ENCODE measurements around the gene SCAMP5. TPM values are rescaled to one million over a fixed set of nuclear protein-coding genes. Genes with fewer than 3 reads are reported as not detected.

The SCAMP5 gene
- total and polyA plus RNA-seq, 2 of the 13 experiments (the other 11 are each of a cell fraction or from before 2014, with no cell fraction given), result 34.3 to 49.0 TPM

DNA sequence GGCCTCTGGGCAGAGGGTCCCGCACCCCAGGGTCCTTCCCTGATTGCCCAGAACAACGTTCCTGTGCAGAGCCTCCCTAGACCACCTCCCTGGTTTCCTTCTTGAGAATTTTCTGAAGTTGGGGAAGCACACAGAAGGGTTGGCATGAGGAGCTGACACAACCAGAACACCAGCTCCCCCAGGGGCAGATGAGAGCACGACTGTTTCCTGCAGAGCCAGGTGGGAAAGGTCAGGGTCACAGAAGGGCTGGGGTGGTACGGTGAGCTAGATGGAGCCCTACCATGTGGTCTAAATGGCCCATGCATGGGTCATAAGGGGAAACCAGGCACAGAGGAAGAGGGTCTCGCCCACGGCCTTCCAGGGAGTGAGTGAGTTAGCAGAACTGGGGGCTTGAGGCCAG lies 38.4 kb downstream of the SCAMP5 start:
- BruUV-seq (replicated peaks), result no TSS peak
- Histone ChIP-seq H2AFZ (ENCODE audit: low read length) (no peak overlapping the region), H3K4me2 (ENCODE audit: low read depth, low read length) (no peak overlapping the region), H3K79me2 (ENCODE audit: insufficient read depth, low read length) (no peaks in the 10 kb centered on the region), H3K4me1 (ENCODE audit: insufficient read depth, low read length) (peaks cover 56% of the 10 kb centered on the region), H3K9me3 (ENCODE audit: low read length) (no peaks in the 10 kb centered on the region), H3K36me3 (replicated peaks in 1 of 2; ENCODE audit: control insufficient read depth in 1 of 2, insufficient read depth in 2 of 2, low read length in 2 of 2) (peaks cover 0 to 4% of the 10 kb centered on the region in 2 experiments; a peak in 3 of 5 replicates), H3K27me3 (ENCODE audit: control insufficient read depth in 1 of 2, insufficient read depth in 2 of 2, low read length in 2 of 2) (no peaks in the 10 kb centered on the region), H3K4me3 (replicated peaks in 1 of 3; ENCODE audit: insufficient read depth in 1 of 3, low read depth in 2 of 3, low read length in 3 of 3) (no peak overlapping the region), H4K20me1 (ENCODE audit: insufficient read depth, low read length) (no peaks in the 10 kb centered on the region), H3K9ac (ENCODE audit: insufficient read depth, low read depth, low read length) (no peak overlapping the region), H3K27ac (ENCODE audit: extremely low read length, insufficient read depth, low read length) (no peak overlapping the region)
- ATAC-seq, result peak; percentile 29; the same call in 1 of the 3 replicates
- no peak for FAIRE-seq
- TF ChIP-seq NR2F6 (IDR thresholded peaks at IDR 0.05) (peak; percentile 50), NR2F6 (CRISPR knock-in tag; IDR thresholded peaks at IDR 0.05) (peak; percentile 56; the same call in 1 of the 2 replicates), ARHGAP35 (CRISPR knock-in tag; IDR thresholded peaks at IDR 0.05; ENCODE audit: borderline replicate concordance) (no peak), SMAD3 (CRISPR knock-in tag; IDR thresholded peaks at IDR 0.05) (no peak), EED (CRISPR knock-in tag; IDR thresholded peaks at IDR 0.05) (no peak), TCF7 (IDR thresholded peaks at IDR 0.05; ENCODE audit: low read depth) (no peak), SNAI1 (CRISPR knock-in tag; IDR thresholded peaks at IDR 0.05; ENCODE audit: borderline replicate concordance) (no peak), ZNF775 (CRISPR knock-in tag; IDR thresholded peaks at IDR 0.05; ENCODE audit: borderline replicate concordance) (no peak), ZKSCAN8 (CRISPR knock-in tag; IDR thresholded peaks at IDR 0.05; ENCODE audit: borderline replicate concordance) (no peak)
- TF ChIP-seq, protein P1, sequence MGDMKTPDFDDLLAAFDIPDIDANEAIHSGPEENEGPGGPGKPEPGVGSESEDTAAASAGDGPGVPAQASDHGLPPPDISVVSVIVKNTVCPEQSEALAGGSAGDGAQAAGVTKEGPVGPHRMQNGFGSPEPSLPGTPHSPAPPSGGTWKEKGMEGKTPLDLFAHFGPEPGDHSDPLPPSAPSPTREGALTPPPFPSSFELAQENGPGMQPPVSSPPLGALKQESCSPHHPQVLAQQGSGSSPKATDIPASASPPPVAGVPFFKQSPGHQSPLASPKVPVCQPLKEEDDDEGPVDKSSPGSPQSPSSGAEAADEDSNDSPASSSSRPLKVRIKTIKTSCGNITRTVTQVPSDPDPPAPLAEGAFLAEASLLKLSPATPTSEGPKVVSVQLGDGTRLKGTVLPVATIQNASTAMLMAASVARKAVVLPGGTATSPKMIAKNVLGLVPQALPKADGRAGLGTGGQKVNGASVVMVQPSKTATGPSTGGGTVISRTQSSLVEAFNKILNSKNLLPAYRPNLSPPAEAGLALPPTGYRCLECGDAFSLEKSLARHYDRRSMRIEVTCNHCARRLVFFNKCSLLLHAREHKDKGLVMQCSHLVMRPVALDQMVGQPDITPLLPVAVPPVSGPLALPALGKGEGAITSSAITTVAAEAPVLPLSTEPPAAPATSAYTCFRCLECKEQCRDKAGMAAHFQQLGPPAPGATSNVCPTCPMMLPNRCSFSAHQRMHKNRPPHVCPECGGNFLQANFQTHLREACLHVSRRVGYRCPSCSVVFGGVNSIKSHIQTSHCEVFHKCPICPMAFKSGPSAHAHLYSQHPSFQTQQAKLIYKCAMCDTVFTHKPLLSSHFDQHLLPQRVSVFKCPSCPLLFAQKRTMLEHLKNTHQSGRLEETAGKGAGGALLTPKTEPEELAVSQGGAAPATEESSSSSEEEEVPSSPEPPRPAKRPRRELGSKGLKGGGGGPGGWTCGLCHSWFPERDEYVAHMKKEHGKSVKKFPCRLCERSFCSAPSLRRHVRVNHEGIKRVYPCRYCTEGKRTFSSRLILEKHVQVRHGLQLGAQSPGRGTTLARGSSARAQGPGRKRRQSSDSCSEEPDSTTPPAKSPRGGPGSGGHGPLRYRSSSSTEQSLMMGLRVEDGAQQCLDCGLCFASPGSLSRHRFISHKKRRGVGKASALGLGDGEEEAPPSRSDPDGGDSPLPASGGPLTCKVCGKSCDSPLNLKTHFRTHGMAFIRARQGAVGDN (CRISPR knock-in tag; IDR thresholded peaks at IDR 0.05), result peak; percentile 22; the same call in 1 of the 2 replicates
- TF ChIP-seq, protein P2, sequence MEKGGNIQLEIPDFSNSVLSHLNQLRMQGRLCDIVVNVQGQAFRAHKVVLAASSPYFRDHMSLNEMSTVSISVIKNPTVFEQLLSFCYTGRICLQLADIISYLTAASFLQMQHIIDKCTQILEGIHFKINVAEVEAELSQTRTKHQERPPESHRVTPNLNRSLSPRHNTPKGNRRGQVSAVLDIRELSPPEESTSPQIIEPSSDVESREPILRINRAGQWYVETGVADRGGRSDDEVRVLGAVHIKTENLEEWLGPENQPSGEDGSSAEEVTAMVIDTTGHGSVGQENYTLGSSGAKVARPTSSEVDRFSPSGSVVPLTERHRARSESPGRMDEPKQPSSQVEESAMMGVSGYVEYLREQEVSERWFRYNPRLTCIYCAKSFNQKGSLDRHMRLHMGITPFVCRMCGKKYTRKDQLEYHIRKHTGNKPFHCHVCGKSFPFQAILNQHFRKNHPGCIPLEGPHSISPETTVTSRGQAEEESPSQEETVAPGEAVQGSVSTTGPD (CRISPR knock-in tag; IDR thresholded peaks at IDR 0.05), result no peak
- no peak for DNase-seq (ENCODE audit: low spot score)
- CTCF ChIA-PET (ENCODE audit: low intra/inter-chr PET ratio, low total read pairs), result no interaction called here
- intact Hi-C loops (cut with micrococcal nuclease; ENCODE audit: unreplicated experiment), result loop anchor here (10.0 kb wide), 1 partner anchor 271 kb away; no protein-coding TSS in a partner anchor
- in situ Hi-C loops (cut with HindIII; ENCODE audit: extremely low pct_ligation_motif_present, low pct_unique_long_range_greater_than_20kb), result no loop called here
- WGBS (ENCODE audit: low lambda C conversion rate), result 72% methylated on average over 4 of the region's 6 CpGs
- POLR2A ChIA-PET, result interaction anchor here (0.9 to 1.3 kb wide), 4 partner anchors 9 to 168 kb away, joined by 3 to 5 read pairs (median 4); partner anchors contain the start of genes C15orf39 and PPCDC

Measured in HepG2 (cell line).